OCI-LY7 (cell line): ENCODE measurements around the gene TRIP12.

ENCODE experiments used
- EZH2phosphoT487 ChIP-seq: fragments of 200-600 bp; sonication (generic); IDR thresholded peaks from 2 replicates; pipeline ENCODE4 v1.6.1; 2018; ENCODE audit warnings: low read depth, borderline replicate concordance, mild to moderate bottlenecking, mixed run types, antibody characterized with exemption, low read length, moderate library complexity, mixed read lengths
- TF ChIP-seq, protein P1 (sequence below): fragments of 200-600 bp; sonication (generic); conservative IDR thresholded peaks from 2 replicates; pipeline ENCODE4 v1.5.1; 2014; ENCODE audit warnings: mild to moderate bottlenecking, antibody characterized with exemption, low read length, moderate library complexity, mixed read lengths

DNA sequence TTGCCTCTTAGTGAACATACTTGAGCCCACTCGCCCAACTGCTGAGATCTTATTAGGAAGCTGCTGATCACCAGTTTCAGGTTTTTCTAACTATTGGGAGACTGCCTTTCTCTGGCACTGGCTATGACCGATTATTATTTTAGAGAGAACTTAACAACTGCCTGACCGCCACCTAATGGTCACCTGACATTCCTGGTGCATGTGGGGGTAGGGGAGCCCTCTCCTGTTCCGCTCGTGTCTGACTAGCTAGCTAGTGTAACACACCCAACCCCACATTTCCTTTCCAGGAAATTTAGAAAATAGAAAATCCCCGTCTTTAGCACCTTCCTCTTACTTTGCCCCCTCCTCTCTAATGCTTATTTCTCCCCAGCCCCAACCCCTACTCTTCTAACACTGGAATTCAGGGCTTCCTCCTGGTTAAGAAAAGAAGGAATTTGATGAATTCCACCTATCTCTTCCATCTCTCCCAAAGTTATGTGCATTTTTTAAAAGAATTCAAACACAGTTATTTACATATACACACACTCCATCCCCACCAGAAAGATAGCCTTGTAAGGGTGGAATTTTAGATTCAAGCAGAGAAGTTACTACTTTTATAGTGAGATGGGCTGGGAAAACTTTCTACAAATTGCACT is 188.1 kb downstream of the TRIP12 start:
- TF ChIP-seq, protein P1, sequence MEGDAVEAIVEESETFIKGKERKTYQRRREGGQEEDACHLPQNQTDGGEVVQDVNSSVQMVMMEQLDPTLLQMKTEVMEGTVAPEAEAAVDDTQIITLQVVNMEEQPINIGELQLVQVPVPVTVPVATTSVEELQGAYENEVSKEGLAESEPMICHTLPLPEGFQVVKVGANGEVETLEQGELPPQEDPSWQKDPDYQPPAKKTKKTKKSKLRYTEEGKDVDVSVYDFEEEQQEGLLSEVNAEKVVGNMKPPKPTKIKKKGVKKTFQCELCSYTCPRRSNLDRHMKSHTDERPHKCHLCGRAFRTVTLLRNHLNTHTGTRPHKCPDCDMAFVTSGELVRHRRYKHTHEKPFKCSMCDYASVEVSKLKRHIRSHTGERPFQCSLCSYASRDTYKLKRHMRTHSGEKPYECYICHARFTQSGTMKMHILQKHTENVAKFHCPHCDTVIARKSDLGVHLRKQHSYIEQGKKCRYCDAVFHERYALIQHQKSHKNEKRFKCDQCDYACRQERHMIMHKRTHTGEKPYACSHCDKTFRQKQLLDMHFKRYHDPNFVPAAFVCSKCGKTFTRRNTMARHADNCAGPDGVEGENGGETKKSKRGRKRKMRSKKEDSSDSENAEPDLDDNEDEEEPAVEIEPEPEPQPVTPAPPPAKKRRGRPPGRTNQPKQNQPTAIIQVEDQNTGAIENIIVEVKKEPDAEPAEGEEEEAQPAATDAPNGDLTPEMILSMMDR: no peak
- TF ChIP-seq EZH2phosphoT487: no peak
